IMR-90 (cell line): ENCODE data around the gene PRKCB. TPM values are rescaled to one million over a fixed set of nuclear protein-coding genes. Genes with fewer than 3 reads are reported as not detected.

Experiments
- ATAC-seq: fragments of 200-7000 bp; cut with Tn5 transposase; 2 replicates; pipeline ENCODE4 v1.9.1; 2020; ENCODE audit warnings: low read depth, mild to moderate bottlenecking, moderate library complexity
- BruUV-seq: library from RNA; stranded (reverse); fragments of 400-500 nt; replicated peaks from 2 replicates; lab custom pipeline; 2021; lab: Mats Ljungman, UMichigan
- CTCF ChIA-PET: fragments of 300-600 bp; formaldehyde crosslinking; extraction: SDS; loops from one replicate; lab custom pipeline; 2021; ENCODE audit warnings: antibody characterized with exemption; lab: Yijun Ruan, JAX
- POLR2A ChIA-PET: fragments of 300-600 bp; sonication (Branson Sonifier 250); formaldehyde crosslinking; loops from one replicate; lab custom pipeline; 2022; ENCODE audit warnings: antibody characterized with exemption; ENCODE audit not compliant: unreplicated experiment; lab: Charles Lee
- DNase-seq: peaks from one replicate; pipeline ENCODE4 v3.0.0; 2013
- H2AFZ ChIP-seq: replicated peaks from 2 replicates; pipeline ENCODE3; 2013; ENCODE audit warnings: low read length, mild to moderate bottlenecking; ENCODE audit not compliant: poor library complexity
- H2AK5ac ChIP-seq: 2 replicates; pipeline ENCODE4 v1.6.1; 2013; ENCODE audit warnings: low read depth, low read length, inconsistent platforms
- H2AK9ac ChIP-seq: replicated peaks from 2 replicates; pipeline ENCODE3; 2013; ENCODE audit warnings: mild to moderate bottlenecking, low read depth, low read length, moderate library complexity; ENCODE audit not compliant: poor library complexity
- H2BK120ac ChIP-seq: 2 replicates; pipeline ENCODE4 v1.6.1; 2013; ENCODE audit warnings: low read depth, low read length, inconsistent platforms
- H2BK15ac ChIP-seq: 3 replicates; pipeline ENCODE4 v1.6.1; 2013; ENCODE audit warnings: low read depth, low read length, inconsistent platforms
- H2BK20ac ChIP-seq: 2 replicates; pipeline ENCODE4 v1.6.1; 2013; ENCODE audit warnings: low read depth, mild to moderate bottlenecking, inconsistent platforms, low read length, moderate library complexity
- H2BK5ac ChIP-seq: 2 replicates; pipeline ENCODE4 v1.6.1; 2013; ENCODE audit warnings: mild to moderate bottlenecking, low read depth, low read length, inconsistent platforms; ENCODE audit not compliant: poor library complexity, severe bottlenecking
- H3K14ac ChIP-seq: replicated peaks from 2 replicates; pipeline ENCODE4 v1.6.1; 2013; ENCODE audit warnings: low read depth, low read length, inconsistent platforms
- H3K18ac ChIP-seq: 2 replicates; pipeline ENCODE4 v1.6.1; 2013; ENCODE audit warnings: low read depth, low read length, control low read depth
- H3K23ac ChIP-seq: 2 replicates; pipeline ENCODE4 v1.6.1; 2013; ENCODE audit warnings: low read depth, low read length, inconsistent platforms
- H3K27ac ChIP-seq: 2 replicates; pipeline ENCODE4 v1.5.1; 2013; ENCODE audit warnings: mild to moderate bottlenecking, control low read depth, low read length; ENCODE audit not compliant: insufficient read depth
- H3K27me3 ChIP-seq: 2 replicates; pipeline ENCODE4 v1.6.1; 2013; ENCODE audit warnings: low read length; ENCODE audit not compliant: control insufficient read depth, insufficient read depth
- H3K36me3 ChIP-seq: 2 replicates; pipeline ENCODE4 v1.6.1; 2013; ENCODE audit warnings: low read length, mixed read lengths; ENCODE audit not compliant: control insufficient read depth, insufficient read depth
- H3K4ac ChIP-seq: 2 replicates; pipeline ENCODE4 v1.6.1; 2013; ENCODE audit warnings: low read depth, low read length, inconsistent platforms
- H3K4me1 ChIP-seq: 2 replicates; pipeline ENCODE4 v1.6.1; 2013; ENCODE audit warnings: low read length, mixed read lengths; ENCODE audit not compliant: control insufficient read depth, insufficient read depth
- H3K4me2 ChIP-seq: 2 replicates; pipeline ENCODE4 v1.6.1; 2013; ENCODE audit warnings: low read depth, mild to moderate bottlenecking, control low read depth, low read length, moderate library complexity
- H3K4me3 ChIP-seq: 2 replicates; pipeline ENCODE4 v1.5.1; 2013; ENCODE audit warnings: low read depth, mild to moderate bottlenecking, control low read depth, low read length, moderate library complexity; ENCODE audit not compliant: insufficient read depth
- H3K56ac ChIP-seq: 2 replicates; pipeline ENCODE4 v1.6.1; 2013; ENCODE audit warnings: low read length, inconsistent platforms; ENCODE audit not compliant: insufficient read depth; ENCODE audit errors: extremely low read depth
- H3K79me1 ChIP-seq, 2 experiments: 2 replicates each; pipeline ENCODE4 v1.6.1; 2013; ENCODE audit warnings: low read length in 2 of 2, inconsistent platforms in 1 of 2, low read depth in 1 of 2
- H3K9ac ChIP-seq: 2 replicates; pipeline ENCODE4 v1.6.1; 2013; ENCODE audit warnings: low read depth, low read length, control low read depth
- H3K9me1 ChIP-seq: 2 replicates; pipeline ENCODE4 v1.6.1; 2013; ENCODE audit warnings: low read length, inconsistent platforms; ENCODE audit not compliant: insufficient read depth
- H3K9me3 ChIP-seq: 2 replicates; pipeline ENCODE4 v1.6.1; 2013; ENCODE audit warnings: low read length; ENCODE audit not compliant: control insufficient read depth, insufficient read depth
- H4K20me1 ChIP-seq: 2 replicates; pipeline ENCODE4 v1.6.1; 2013; ENCODE audit warnings: low read length, inconsistent platforms; ENCODE audit not compliant: insufficient read depth
- H4K5ac ChIP-seq: 2 replicates; pipeline ENCODE4 v1.6.1; 2013; ENCODE audit warnings: mild to moderate bottlenecking, low read depth, low read length, control low read depth
- H4K8ac ChIP-seq, 2 experiments: 2 replicates each; pipeline ENCODE4 v1.6.1; 2013; ENCODE audit warnings: low read depth in 2 of 2, low read length in 2 of 2, control low read depth in 1 of 2, inconsistent platforms in 1 of 2
- H4K91ac ChIP-seq: 2 replicates; pipeline ENCODE4 v1.6.1; 2013; ENCODE audit warnings: low read depth, low read length, inconsistent platforms; ENCODE audit not compliant: insufficient read depth
- BHLHE40 ChIP-seq: fragments of 150-350 bp; IDR thresholded peaks from 2 replicates; pipeline ENCODE4 v1.6.1; 2016; ENCODE audit warnings: mild to moderate bottlenecking, low read depth, low read length
- WGBS, 2 experiments: methylation state at CpG; one replicate each; pipeline versions ENCODE4 v1.1.5 to v1.1.7; 2013; ENCODE audit warnings: missing lambda C conversion rate in 2 of 2; ENCODE audit not compliant: insufficient read length in 1 of 2; ENCODE audit errors: extremely low coverage in 2 of 2; 5-methylcytosine and 5-hydroxymethylcytosine counted together
- dilution Hi-C: fragments of 300-500 bp; cut with HindIII; formaldehyde crosslinking; loops from one replicate; pipeline ENCODE4 v1.14.3; 2018; ENCODE audit warnings: low sequenced_read_pairs; ENCODE audit not compliant: unreplicated experiment
- in situ Hi-C: fragments of 300-500 bp; cut with MboI; formaldehyde crosslinking; loops from 3 replicates; pipeline ENCODE4 v1.14.3; 2019; ENCODE audit warnings: low sequenced_read_pairs, inconsistent platforms, mixed read lengths
- intact Hi-C: fragments of 100-400 bp; cut with micrococcal nuclease; formaldehyde crosslinking; loops from 2 replicates; pipeline ENCODE4 v1.10.0; 2022
- polyA plus RNA-seq, 3 experiments: library from polyadenylated mRNA; depleted of rRNA; stranded (reverse); fragments of >200 nt; gene quantifications; 2 replicates each; pipeline ENCODE4 v1.2.3, GENCODE V29; 2012; ENCODE audit warnings: low replicate concordance in 1 of 3
- total RNA-seq: library from RNA; depleted of rRNA; stranded (reverse); fragments of >200 nt; gene quantifications from 2 replicates; pipeline ENCODE4 v1.2.3, GENCODE V29; 2012

The PRKCB gene
- total and polyA plus RNA-seq, 2 of the 4 experiments (the other 2 are of a cell fraction), result under 0.01 TPM; not detected in 1

DNA sequence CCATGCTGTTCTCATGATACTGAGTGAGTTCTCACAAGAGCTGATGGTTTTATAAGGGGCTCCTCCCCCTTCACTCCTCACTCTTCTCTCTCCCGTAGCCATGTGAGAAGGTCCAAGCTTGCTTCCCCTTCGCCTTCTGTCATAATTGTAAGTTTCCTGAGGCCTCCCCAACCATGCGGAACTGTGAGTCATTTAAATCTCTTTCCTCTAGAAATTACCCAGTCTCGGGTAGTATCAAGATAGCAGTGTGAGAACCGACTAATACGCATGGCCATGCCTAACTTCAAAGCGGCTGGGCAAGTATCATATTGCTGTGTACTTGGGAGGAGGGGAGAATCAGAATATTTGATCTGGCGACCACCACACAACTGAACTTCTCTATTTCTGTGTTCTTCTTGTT, 88.3 kb downstream of the PRKCB start:
- H4K91ac ChIP-seq, result no peak overlapping the region
- H2BK20ac ChIP-seq, result no peak overlapping the region
- no peak for DNase-seq
- no peak overlapping the region for H3K4me2 ChIP-seq
- BruUV-seq, result no TSS peak
- in situ Hi-C loops, result no loop called here
- no peak overlapping the region for H3K4me3 ChIP-seq
- H4K8ac ChIP-seq, result no peak overlapping the region
- no peak for ATAC-seq
- no peak overlapping the region for H3K27ac ChIP-seq
- no peak for TF ChIP-seq BHLHE40
- ChIA-PET CTCF (no interaction called here), POLR2A (no interaction called here)
- H2BK120ac ChIP-seq, result no peak overlapping the region
- no peak overlapping the region for H2BK15ac ChIP-seq
- no peak overlapping the region for H3K9ac ChIP-seq
- H3K23ac ChIP-seq, result no peak overlapping the region
- no peaks in the 10 kb centered on the region for H4K20me1 ChIP-seq
- no peak overlapping the region for H2AFZ ChIP-seq
- H3K4me1 ChIP-seq, result no peaks in the 10 kb centered on the region
- intact Hi-C loops, result no loop called here
- WGBS, 2 experiments, result no CpG with 5 or more reads among the region's 8 CpGs
- H2BK5ac ChIP-seq, result no peak overlapping the region
- no peak overlapping the region for H3K18ac ChIP-seq
- no peaks in the 10 kb centered on the region for H3K9me1 ChIP-seq
- no peak overlapping the region for H2AK5ac ChIP-seq
- no peak overlapping the region for H2AK9ac ChIP-seq
- no peaks in the 10 kb centered on the region for H3K79me1 ChIP-seq
- dilution Hi-C loops, result no loop called here
- no peaks in the 10 kb centered on the region for H3K36me3 ChIP-seq
- no peak overlapping the region for H4K5ac ChIP-seq
- no peaks in the 10 kb centered on the region for H3K9me3 ChIP-seq
- H3K56ac ChIP-seq, result no peak overlapping the region
- H3K14ac ChIP-seq, result no peak overlapping the region
- no peaks in the 10 kb centered on the region for H3K27me3 ChIP-seq
- H3K4ac ChIP-seq, result no peak overlapping the region
